Frontal cortex (tissue), 4 donors: ENCODE data around the gene IGSF22. TPM values are rescaled to one million over a fixed set of nuclear protein-coding genes. Genes with fewer than 3 reads are reported as not detected.

Source experiments
- DNase-seq, 2 donors: peaks; one replicate each; pipeline ENCODE4 v3.0.0; 2012; ENCODE audit warnings: low spot score in 2 of 2
- FAIRE-seq: peaks from 2 replicates; lab custom pipeline; 2012; peaks lifted over from hg19 to GRCh38; lab: Jason Lieb, UNC
- total RNA-seq: library from RNA; depleted of rRNA; stranded (reverse); fragments of >200 nt; gene quantifications from one replicate; pipeline ENCODE4 v1.2.3, GENCODE V29; 2014
- donor health status: control.
- donor health status: control.
- donor health status: control.

IGSF22 gene
- total RNA-seq, 1 donor from 2014 or later: not detected

DNA sequence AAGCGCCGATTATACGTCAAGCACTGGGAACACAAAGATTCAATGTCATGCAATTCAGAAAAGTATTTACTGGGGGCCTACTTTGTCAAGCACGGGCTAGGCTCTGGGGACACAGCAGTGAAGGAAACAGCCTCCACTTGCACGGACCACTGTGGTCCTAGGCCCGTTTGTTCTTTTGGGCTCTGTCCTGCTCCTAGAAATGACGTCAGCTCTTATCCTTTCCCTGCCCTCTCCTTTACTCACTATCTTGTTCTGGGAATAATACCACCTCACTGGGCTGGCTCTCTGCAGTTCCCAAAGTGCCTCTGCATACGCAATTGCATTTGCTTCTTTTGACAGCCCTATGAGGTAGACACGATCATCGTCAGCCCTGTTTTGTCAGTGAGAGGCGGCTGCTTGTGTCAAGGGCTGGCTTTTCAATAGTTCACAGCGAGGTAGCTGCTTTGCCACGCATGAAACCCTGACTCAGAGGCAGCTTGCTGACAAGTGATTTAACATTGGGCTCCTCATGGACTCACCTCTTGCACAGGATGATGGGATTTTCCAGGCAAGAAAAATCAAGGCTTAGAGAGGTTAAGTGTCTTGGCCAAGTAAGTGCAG lies 22.9 kb upstream of the IGSF22 start:
- DNase-seq (no peak), FAIRE-seq (no peak)

DNA sequence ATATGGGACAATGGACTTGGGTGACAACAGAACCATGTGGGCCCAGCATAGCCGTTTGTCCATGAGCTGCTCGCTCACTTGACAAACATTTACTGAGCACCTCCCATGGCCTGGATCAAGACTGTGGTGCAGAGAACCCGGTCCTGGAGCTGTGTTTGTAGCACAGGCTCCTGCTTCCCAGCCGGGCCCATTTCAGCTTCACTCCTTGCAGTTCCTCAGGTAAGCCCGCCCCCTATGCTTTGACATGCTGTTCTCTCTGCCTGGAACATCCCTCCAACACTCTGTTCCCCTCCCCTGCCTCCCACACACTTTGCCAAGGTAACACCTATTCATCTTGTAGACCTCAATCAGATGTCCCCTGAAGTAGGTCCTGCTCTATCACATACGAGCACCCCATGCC lies 19.3 kb upstream of the IGSF22 start:
- no peak for DNase-seq
- no peak for FAIRE-seq

DNA sequence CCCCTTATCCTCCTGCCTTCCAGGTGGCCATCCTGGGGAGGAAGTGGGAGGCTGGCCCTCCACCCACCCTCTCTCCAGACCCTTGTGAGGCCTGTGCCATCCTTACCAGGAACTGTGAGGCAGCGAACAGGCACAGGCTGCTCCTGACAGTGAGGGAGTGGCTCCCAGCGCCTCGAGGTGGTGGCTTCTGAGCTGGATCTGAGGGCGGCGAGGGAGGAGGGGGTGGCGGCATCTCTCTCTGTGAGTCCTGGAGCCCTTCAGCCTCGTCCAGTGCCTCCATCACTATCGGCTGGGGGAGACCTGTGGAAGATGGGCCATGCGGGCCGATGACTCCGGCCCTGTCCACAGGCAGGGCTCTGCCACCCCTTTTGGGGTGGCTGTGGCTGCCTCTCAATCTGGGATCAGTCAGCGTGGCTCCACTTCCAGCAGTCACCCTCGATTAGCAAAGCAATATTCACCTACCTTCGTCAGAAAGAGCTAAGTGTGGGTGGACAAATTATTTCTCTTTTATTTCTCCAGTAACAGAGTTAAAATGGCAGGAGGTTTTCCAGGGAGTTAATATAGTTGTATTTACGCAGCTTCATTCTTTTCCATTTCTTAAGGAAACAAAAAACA lies 18.0 kb upstream of the IGSF22 start:
- DNase-seq (no peak), FAIRE-seq (no peak)

DNA sequence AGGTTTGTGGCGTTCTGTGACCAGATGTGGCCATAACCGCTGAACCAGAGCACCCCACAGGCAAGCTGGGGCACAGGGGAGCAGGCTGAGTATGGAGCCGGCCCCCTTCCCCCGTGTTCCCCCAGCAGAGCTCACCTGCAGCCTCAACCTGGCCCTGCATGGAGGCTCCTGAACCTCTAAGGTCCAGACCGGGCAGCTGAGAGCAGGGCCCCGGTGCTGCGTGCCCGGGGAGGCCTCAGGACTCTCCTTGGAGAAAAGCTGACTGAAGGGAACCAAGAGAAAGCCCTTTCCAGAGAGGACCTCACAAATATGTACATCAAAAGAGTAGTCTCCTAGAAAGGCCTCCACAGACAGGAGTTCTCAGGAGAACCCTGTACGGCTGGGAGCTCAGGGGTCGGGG lies 17.4 kb upstream of the IGSF22 start:
- DNase-seq (no peak), FAIRE-seq (no peak)

DNA sequence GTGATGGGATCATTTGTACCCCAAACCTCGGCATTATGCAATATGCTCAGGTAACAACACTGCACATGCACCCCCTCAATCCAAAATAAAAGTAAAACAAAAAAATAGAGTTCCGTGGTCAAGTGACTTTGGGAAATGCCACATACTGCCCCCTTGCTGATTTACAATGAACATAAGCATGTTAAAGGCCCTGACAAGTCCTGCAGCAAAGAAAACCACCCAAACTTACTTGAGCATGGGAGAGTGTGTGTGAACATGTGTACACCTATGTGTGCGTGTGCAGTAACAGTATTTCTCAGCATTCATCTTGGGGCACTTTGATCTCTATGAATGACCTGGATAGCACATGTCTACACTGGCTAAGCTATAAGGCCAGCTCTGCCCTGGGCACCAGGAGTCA lies 15.8 kb upstream of the IGSF22 start:
- DNase-seq: no peak
- FAIRE-seq: no peak

DNA sequence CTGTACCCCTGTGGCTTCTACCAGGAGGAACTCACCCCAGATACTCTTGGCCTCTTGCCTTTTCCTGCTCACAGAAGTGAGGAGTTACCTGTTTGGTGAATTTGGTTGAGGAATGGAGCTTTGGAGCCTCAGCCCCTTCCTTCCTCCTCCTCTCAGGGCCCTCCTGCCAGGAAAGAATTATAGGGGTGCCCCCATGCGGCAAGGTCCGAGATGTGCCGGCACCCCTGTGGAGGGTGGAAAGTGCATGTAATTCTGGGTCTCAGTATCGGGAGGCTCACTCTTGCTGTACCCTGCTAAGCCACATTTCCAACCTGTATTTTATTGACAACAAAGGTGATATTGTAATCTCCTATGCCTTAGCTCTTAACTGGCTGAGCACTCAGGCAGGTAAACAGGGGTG lies 13.7 kb upstream of the IGSF22 start:
- FAIRE-seq (no peak), DNase-seq (no peak)

DNA sequence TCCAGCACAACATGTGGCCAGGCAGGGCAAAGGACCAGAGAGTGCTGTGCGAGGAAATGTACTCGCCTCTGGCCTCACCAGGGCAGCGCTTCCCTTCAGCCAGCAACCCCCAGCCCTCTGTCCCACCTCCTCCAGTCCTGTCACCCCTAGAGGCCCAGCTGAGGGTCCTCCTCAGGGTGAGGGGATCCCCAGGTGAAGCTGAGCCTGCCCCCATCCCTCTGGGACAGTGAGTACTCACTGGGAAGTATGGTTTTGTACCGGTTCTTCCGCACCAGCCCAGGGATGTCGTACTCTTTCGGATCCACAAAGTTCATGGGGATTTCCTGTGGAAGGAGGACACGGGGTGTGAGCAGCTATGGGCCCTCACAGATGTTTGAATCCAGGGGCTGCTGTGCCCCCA lies 11.7 kb upstream of the IGSF22 start:
- DNase-seq (no peak), FAIRE-seq (no peak)

DNA sequence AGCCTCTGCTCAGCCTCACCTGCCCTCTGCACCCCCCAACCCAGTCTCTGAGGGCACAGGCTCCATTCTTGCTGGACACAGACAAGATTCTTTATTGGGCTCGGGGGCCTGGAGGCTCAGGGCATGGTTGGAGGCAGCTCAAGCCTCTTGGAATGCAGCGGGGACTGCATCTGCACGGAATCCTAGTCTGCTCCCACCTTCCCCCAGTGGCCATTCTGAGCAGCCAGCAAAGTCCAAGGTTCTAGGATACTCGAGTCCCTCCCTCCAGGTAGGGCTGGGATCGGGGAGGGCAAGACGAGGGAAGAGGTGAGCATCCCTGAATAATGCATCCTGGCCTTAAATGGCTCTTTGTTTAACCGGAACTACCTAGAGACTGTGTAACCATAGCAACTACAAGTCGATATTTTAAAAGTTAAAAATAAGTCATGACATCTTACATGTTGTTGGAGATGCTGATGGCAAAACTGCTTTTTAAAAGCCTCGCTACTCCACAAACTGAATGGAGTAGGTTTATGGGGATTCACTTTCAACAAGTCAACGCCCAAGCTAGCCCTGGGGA lies 10.7 kb upstream of the IGSF22 start:
- no peak for FAIRE-seq
- DNase-seq: peak in 1 of 2 donors; percentile 36

DNA sequence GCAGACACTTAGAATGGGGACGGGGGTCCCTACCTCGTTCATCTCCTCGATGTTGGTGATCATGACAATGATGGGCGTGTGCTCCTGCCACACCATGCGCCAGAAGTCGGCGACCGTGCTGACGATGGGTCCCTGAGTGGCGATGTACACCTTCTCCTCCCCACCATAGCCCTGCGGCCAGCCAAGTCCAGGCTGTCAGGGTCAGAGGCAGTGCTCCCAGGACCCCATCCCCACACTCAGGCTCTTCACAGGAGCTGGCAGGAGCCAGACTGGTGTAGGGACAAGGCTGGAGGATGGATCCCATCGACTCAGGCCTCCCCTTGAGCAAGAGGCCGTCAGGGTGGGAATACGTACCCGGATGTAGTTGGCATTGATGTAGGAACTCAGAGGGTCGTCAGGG lies 7.2 kb upstream of the IGSF22 start:
- DNase-seq (no peak), FAIRE-seq (no peak)

DNA sequence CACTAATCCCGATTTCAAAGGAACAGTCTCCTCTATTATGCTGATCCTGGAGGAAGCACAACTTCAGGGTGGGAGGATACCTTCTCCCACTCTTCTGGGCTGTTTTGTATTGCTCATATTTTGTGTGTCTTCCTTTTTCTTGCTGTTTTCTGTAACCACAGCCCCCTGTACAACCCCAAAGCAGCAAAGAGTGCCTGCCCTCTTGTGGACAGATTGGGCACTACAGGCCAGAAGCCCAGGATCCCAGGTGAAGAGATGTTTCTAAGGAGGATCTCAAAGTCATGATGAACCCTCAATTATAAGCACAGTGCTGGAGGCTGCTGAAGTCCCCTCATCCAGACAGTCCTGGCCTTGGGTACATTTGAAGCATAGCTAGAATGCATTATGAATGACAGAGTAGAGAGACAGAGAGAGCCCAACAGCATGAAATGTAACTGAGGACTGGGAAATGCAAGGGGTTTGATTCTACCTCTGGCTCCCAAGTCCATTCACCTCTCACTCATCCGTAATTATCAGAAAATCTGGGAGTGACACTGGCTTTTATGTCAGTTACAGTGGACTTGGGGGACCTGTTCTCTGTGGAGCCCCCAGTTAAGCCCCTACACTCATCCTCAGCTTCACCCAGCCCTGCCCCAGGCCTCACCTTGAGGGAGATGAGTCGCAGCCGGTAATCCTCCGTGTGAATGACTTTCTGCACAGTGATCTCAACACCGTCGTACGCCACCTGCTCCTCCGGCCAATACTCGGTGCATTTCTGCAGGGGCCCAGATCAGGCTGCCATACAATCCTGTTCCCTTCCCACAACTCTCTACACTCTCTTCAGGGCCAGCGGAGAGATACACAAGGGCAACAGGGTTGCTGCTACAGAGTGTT lies 6.2 kb upstream of the IGSF22 start:
- FAIRE-seq (no peak), DNase-seq (peak; percentile 68 to 76)

DNA sequence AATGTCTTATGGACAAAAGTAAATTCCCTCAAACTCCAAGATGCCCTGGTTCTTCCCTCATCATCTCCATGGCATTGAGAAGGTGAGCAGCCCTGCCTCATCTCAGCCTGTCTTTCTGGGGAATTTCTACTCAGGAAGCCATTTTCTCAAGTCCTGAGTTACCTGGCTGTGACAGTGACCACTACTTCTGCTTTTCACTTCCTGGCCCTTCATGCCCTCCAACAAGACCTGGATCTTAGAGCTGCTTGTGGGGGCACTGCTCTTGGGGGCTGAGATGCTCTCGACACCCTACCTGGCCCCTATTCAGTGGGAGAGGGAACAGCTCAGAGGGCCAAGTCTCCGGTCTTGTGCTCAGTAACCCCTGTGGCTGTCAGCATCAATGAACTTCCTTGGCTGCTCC lies 5.5 kb upstream of the IGSF22 start:
- no peak for DNase-seq
- FAIRE-seq: no peak

DNA sequence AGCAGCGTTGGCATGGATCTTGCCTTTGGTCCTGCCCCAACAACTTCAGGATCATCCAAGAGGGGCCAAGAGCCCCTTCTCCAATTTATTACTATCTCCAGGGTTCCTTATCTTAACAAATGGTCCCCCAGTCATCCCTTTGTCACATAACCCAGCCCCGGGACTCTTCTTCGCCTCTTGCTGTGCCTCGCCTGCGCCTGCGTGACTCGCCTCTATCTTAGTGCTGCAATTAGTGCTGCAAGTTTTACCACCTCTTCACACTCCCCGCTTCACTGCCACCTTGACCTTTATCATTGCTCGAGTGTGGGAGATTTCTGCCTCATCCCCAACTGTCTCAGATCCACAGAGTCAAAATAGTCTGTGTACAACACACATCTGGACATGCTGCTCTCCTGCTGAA lies 4.0 kb upstream of the IGSF22 start:
- FAIRE-seq: no peak

DNA sequence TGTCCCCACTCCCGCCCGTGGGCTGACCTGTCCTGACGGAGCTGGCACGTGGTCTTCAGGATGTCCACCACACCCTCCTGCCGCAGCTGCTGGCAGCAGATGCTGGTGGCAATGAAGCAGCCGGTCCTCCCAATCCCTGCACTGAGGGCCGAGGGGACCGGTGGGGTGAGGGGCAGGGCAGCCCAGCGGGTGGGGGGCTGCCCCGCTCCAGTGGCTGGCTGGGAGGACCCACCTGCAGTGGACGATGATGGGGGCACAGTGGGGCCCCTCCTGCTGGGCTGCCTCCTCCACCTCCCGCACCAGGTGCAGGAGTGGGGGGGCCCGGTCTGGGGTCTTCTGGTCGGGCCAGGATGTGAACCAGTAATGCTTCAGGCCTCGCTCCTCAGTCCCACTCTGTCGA lies 3.4 kb upstream of the IGSF22 start:
- FAIRE-seq (no peak), DNase-seq (no peak)

More for the DNA sequence above, 4.0 kb upstream of the IGSF22 start:
- no peak for DNase-seq

DNA sequence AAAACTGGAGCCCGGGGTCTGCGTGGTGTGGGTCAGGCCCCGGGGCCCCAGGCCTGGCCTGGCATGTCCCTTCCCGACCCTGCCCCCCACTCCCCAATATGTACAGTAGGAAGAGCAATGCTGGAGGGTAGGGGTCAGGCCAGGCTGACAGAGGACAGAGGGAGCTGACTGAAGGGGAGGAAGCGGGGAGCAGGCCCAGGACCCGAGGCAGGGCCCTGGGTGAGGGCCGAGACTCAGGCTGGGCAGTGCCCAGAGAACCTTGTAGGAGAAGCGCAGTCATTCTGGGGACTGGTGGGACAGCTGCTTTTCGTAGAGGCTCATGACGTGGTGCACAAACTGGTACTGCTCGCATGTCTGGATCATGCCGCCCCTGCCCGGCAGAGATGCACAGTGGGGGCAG lies 2.7 kb upstream of the IGSF22 start:
- no peak for DNase-seq
- FAIRE-seq: no peak

DNA sequence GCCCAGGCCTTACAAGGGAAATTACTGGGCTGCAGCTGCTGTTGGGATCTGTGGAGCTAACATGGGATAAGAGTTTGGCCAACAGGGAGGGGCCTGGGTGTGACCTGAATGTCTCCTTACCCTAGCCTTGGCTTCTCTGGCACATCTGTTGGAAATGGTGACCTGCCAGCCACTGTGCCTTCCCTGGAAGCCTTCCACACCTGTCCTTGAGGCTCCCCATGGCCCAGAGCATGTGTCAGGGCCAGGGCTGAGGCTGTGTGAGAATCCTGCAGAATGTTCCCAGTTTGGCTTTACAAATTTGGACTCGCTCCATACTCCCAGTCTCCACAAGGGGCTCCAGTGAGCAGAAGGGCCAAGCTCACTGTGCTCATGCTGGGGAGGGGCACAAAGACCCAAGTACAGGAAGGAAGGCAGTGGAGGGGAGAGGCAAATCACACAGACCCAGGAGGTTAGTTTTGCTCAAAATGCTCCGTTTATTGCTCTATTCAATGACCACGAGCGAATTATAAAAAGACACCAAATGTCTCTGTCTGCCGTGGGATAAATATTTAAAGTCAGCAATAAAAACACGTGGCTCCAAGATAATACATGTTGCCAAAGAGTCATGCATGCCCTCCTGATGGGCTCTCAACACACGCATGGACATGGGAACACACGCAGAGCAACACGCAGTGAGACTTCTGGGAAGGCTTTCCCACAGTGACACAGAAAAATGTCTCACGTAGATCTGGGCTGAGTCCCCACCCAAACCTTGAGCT lies 1.7 kb upstream of the IGSF22 start:
- FAIRE-seq (no peak), DNase-seq (peak; percentile 59 to 70)

DNA sequence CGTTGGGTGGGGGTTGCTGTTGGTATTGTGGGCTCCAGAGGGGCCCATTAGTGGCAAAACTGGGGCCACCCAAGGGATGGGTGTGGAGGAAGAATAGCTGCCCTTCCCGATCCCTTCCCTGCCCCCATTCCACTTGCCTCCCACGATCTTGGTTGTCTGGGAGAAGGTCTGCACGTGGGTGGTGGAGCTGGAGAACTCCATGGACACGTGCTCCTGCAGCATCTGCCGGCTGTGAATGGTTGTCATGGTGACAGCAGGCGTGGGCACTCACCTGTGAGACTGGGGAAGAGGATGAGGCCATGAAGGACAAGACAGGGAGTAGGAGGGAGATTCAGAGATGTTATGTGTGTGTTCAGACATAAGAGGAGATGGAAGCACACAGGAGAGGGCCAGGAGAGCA lies 2.0 kb downstream of the IGSF22 start:
- DNase-seq: no peak
- no peak for FAIRE-seq

DNA sequence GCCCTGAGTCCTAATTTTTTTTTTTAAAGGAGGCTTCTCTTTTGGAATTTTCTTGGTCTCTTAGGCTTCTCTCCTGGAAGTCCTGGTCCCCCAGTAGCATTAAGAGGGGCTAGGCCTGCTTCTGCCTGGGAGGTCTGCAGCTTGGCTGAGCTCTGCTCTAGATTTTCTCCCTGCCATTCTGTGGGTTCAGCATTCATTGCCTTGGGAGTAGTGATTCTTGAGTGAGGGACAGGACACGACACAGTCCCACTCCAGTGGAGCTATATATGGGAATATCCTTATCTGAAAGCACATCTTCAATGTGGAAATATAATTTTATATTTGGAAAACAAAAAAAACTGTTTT lies 3.7 kb downstream of the IGSF22 start:
- DNase-seq (no peak), FAIRE-seq (no peak)

DNA sequence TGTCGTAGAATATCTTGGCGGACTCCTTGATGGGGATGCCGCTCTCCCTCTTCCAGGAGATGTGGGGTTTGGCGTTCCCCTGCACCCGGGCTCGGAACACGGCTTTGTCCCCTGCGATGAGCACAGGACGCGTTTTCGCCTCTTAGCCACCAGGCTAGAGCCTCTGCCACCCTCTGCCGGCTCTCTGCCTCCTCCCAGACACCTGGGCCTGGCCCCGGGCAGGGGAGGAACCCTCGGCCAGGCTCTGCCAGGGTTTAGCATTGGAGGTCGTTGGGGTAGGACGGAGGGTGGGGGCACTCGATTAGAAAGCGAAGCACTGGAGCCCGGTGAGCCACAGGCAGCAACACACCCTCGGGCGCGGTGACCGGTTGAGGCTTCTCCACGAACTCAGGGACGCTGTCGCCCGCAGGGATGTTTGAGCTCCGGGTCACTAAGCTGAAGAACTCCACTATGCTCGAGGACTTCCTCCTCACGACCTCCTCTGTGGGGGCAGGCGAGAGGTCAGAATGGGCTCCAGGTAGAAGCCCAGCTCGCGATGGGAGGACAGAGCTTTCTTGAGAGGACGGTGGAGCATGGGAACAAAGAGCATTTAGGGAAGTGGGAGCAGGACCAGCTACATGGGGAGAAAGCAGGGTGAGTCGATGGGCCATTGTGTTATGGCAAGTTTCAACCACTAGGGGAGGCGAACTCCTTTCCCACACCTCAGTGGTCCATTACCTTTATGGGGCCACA lies 4.3 kb downstream of the IGSF22 start:
- no peak for DNase-seq
- FAIRE-seq: no peak

DNA sequence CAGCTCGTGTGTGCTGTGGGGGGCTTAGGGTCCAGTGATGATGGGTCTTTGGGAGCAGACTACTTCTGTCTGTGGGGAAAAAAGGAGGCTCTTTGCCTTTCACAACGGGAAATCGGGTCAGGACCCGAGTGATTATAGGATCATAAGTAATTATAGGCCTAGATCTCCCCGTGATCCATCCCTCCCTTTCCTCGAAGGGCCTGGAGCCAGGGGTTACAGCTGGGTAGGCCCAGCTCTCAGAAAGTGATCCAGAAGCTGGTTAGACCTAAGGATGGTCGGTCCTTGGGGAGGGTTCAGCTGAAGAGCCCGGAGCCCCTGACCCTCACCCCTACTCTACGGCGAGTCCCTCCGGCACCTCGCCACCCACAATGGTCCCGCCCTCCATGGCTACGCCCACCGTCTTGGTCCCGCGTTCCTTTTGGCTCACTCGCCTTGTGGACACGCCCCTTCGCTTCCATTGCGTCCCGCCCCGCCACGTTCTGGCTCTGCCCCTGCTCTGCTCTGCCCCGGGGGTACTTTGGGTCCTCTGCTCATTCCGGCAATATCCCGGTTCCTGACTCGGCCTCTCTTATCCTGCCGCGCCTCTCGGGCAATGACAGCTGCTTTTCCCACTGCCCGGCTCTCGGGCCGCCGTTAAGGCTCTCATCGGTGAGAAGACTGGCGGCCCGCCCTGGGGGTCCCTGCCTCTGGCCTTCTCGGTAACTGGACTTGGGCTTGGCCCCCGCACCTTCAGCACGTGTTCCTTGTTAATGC lies 5.0 kb downstream of the IGSF22 start:
- FAIRE-seq: no peak
- peak in 1 of 2 donors; percentile 70 for DNase-seq
